ENCODE data around the gene KIF16B. TPM values are rescaled to one million over a fixed set of nuclear protein-coding genes. Genes with fewer than 3 reads are reported as not detected.
A peak's percentile ranks its signal among the peaks of the same experiment; 100 is the strongest.

Gene KIF16B
- total RNA-seq, 1 donor from 2014 or later = 7.1 TPM

DNA sequence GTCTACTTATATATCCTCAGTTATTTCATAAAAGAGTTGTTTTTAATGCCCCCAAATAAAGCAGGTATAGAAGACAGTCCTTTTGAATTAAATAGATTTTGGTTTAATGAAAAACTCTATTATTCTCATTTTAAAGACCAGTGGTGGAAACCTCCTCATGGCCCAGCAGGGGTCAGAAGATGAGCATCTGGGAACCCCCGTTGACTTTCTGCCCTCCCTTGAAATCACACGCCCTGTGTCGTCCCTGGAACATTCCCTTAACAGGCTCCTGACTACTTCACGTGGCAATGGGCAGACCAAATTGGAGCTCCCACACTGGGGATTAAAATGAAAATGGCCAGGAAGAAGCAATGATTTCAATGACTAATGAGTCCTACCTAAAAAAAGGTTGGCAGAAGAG lies 220.9 kb downstream of the KIF16B start:
- TF ChIP-seq, protein P1, sequence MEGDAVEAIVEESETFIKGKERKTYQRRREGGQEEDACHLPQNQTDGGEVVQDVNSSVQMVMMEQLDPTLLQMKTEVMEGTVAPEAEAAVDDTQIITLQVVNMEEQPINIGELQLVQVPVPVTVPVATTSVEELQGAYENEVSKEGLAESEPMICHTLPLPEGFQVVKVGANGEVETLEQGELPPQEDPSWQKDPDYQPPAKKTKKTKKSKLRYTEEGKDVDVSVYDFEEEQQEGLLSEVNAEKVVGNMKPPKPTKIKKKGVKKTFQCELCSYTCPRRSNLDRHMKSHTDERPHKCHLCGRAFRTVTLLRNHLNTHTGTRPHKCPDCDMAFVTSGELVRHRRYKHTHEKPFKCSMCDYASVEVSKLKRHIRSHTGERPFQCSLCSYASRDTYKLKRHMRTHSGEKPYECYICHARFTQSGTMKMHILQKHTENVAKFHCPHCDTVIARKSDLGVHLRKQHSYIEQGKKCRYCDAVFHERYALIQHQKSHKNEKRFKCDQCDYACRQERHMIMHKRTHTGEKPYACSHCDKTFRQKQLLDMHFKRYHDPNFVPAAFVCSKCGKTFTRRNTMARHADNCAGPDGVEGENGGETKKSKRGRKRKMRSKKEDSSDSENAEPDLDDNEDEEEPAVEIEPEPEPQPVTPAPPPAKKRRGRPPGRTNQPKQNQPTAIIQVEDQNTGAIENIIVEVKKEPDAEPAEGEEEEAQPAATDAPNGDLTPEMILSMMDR (IDR thresholded peaks at IDR 0.05; ENCODE audit: insufficient read depth, low read length, poor library complexity, severe bottlenecking) = no peak
- Histone ChIP-seq H3K36me3 (ENCODE audit: control insufficient read depth, insufficient read depth, low read length) (no peaks in the 10 kb centered on the region), H3K27me3 (ENCODE audit: control insufficient read depth, insufficient read depth, low read length) (no peaks in the 10 kb centered on the region), H3K4me3 (ENCODE audit: low read depth, low read length) (no peak overlapping the region)
- no peak for DNase-seq (ENCODE audit: low read depth)

DNA sequence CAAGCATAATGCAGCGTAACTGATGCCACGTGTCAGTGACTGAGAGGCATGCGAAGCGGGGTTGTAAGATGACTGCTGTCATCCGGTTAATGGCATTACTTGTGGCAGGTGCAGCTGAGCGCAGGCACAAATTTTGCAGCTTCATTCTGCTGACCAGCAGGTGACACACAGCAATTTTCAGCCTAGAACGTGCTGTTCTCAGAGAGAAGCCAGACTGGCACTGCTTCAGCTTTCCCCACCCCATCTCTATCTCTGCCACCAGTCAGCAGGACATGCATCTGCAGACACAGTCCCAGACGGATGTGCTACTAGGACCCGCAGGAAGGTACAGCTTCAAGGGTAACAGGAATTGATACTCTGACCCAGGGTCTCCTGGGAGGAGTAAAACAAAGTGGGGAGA lies 221.8 kb downstream of the KIF16B start:
- no peaks in the 10 kb centered on the region for H3K36me3 ChIP-seq (ENCODE audit: control insufficient read depth, insufficient read depth, low read length)
- no peak overlapping the region for H3K4me3 ChIP-seq (ENCODE audit: low read depth, low read length)
- TF ChIP-seq, protein P1 (IDR thresholded peaks at IDR 0.05; ENCODE audit: insufficient read depth, low read length, poor library complexity, severe bottlenecking) = no peak
- H3K27me3 ChIP-seq (ENCODE audit: control insufficient read depth, insufficient read depth, low read length) = no peaks in the 10 kb centered on the region
- no peak for DNase-seq (ENCODE audit: low read depth)

DNA sequence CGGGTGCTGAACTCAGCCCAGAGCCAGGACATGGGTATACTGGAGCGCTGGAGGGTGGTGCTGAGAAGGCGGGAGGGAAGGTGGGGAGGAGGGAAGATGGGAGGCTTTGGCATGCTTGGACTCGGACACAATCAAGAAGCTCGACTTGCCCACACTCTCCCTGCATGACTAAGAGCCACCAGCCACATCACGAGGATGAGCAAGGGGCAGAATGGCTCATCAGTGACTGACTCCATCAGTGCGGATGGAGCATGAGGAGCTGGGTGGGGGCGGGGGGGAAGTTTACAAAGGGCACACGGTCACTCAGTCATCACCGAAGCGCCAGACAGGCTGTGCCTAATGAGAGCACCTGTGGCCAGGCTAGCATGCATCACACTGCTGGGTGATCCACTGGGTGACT lies 222.8 kb downstream of the KIF16B start:
- peak; percentile 78 for DNase-seq (ENCODE audit: low read depth)
- Histone ChIP-seq H3K36me3 (ENCODE audit: control insufficient read depth, insufficient read depth, low read length) (no peaks in the 10 kb centered on the region), H3K27me3 (ENCODE audit: control insufficient read depth, insufficient read depth, low read length) (no peaks in the 10 kb centered on the region), H3K4me3 (ENCODE audit: low read depth, low read length) (no peak overlapping the region)
- TF ChIP-seq, protein P1 (IDR thresholded peaks at IDR 0.05; ENCODE audit: insufficient read depth, low read length, poor library complexity, severe bottlenecking) = no peak

DNA sequence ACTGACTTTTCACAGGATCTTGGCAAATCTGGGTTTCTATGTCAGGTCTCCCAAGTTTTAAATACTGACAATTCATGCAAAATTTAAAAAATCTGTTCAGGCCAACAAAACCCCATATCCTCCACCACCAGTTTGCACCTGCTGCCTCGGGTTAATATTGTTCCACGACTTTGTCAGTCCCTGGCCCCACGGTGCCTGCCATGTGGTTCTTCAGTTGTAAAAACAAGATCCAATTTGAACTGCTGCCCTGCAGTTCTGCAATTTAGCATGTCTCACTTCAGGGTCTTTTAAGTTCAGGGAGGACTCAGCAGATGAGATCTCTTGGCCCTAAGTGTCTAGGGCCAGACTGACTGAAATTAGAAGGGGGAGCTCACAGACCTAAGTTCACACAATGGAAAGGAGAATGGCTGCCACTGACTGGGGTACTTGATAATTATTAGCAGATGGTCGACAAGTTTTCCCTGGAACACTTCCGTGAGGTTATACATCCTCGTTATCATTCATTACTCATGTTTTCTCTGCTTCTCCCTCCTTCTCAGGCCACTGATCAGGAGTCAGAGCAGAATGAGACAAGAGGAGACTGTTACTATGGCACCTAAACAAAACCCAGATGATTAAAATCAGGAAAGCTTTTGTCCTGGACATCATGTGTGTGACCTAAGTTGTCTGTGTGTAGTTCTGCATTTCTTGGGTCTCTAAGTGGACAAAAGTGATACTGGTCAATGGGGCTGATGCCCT lies 223.6 kb downstream of the KIF16B start:
- TF ChIP-seq, protein P1 (IDR thresholded peaks at IDR 0.05; ENCODE audit: insufficient read depth, low read length, poor library complexity, severe bottlenecking) = no peak
- H3K36me3 ChIP-seq (ENCODE audit: control insufficient read depth, insufficient read depth, low read length) = no peaks in the 10 kb centered on the region
- H3K27me3 ChIP-seq (ENCODE audit: control insufficient read depth, insufficient read depth, low read length) = no peaks in the 10 kb centered on the region
- H3K4me3 ChIP-seq (ENCODE audit: low read depth, low read length) = no peak overlapping the region
- DNase-seq (ENCODE audit: low read depth) = peak; percentile 49

DNA sequence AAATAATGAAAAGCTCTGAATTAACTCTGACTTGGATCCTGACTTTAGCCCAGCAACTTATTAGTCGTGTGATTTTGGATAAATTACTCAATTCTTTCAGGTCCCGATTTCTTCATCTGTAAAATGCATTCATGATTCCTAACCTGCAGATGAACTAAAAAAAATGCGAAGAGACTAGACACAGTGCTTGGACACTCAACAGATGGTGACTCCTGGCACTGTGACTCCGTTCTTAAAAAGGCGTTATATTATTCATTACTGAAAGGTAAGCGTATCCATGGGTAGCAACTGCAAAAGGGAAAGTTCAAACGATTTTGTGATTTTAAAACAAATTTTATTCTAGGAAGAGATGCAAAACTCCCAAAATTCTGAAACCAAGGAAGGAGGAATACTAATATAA lies 226.3 kb downstream of the KIF16B start:
- no peak for DNase-seq (ENCODE audit: low read depth)
- TF ChIP-seq, protein P1 (IDR thresholded peaks at IDR 0.05; ENCODE audit: insufficient read depth, low read length, poor library complexity, severe bottlenecking) = no peak
- no peaks in the 10 kb centered on the region for H3K36me3 ChIP-seq (ENCODE audit: control insufficient read depth, insufficient read depth, low read length)
- H3K4me3 ChIP-seq (ENCODE audit: low read depth, low read length) = no peak overlapping the region
- H3K27me3 ChIP-seq (ENCODE audit: control insufficient read depth, insufficient read depth, low read length) = no peaks in the 10 kb centered on the region

DNA sequence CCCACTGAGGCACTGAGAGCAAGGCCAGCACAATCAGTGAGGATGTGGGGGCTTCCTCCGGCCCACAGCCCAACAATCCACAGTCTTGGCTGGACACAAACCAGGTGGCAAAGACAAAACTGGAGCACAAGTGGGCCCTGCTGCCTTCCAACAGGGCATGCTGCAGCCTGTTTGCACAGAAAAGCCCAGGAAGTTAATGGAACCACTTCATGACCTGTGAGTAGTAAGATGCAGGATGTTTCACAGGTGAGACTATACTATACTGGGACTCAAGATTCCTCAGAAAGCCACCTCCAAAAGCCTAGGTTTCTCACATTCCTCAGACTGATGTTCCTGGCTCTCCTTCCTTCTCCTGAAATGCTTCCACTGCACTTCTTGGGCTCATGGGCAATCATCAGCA lies 235.5 kb downstream of the KIF16B start:
- Histone ChIP-seq H3K36me3 (ENCODE audit: control insufficient read depth, insufficient read depth, low read length) (no peaks in the 10 kb centered on the region), H3K4me3 (ENCODE audit: low read depth, low read length) (no peak overlapping the region), H3K27me3 (ENCODE audit: control insufficient read depth, insufficient read depth, low read length) (no peaks in the 10 kb centered on the region)
- DNase-seq (ENCODE audit: low read depth) = no peak
- TF ChIP-seq, protein P1 (IDR thresholded peaks at IDR 0.05; ENCODE audit: insufficient read depth, low read length, poor library complexity, severe bottlenecking) = no peak
